Measurements from ENCODE around the gene PIBF1.

The PIBF1 gene

DNA sequence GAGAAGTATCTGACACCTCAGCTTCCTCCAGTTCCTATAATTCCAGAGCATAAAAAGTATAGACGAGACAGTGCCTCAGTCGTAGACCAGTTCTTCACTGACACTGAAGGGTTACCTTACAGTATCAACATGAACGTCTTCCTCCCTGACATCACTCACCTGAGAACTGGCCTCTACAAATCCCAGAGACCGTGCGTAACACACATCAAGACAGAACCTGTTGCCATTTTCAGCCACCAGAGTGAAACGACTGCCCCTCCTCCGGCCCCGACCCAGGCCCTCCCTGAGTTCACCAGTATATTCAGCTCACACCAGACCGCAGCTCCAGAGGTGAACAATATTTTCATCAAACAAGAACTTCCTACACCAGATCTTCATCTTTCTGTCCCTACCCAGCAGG, 279.9 kb downstream of the PIBF1 start:
- no peak for DNase-seq

DNA sequence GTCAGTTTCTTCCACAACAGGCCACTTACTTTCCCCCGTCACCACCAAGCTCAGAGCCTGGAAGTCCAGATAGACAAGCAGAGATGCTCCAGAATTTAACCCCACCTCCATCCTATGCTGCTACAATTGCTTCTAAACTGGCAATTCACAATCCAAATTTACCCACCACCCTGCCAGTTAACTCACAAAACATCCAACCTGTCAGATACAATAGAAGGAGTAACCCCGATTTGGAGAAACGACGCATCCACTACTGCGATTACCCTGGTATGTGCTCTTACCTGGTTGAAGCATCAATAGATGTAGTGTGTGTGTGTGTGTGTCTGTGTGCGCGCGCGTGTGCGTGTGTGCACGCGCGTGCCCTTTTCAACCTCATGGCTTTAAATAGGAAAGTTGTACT, 280.5 kb downstream of the PIBF1 start:
- no peak for DNase-seq

DNA sequence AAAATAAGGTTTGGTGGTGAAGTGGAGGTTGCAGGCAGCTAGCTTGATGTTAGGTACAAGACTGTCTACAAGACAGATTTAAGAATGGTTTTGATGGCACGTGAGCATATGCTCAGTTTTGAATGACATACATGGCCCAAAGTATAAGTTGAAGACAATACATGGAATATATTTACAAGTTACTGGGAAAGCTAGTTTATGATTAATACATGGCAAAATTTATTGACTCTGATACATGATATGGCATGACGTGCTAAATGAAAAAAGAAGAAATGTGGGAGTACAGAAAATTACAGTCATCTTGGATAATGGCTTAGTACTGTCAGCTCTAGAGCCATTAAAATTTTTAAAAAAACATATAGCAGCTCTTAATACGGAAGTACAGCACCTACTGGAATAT, 281.2 kb downstream of the PIBF1 start:
- DNase-seq = no peak

DNA sequence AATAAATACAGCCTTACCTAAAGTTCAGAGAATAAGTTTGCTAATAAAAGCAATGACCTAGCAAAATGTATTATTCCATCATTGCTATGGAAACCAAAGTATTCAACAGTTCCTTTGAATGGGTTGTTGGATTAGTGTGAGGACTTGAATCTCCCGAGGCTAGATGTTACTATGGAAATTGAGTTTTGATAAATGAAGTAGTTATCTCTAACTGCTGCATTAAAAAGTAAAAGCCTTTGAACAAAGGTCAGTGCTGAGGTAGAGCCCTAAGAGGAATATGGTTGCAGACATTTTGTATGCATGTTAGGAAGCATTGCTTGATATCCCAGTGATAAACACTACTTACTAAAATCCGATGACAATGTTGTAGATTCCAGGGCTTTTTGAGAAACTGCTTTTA, 283.1 kb downstream of the PIBF1 start:
- no peak for DNase-seq

DNA sequence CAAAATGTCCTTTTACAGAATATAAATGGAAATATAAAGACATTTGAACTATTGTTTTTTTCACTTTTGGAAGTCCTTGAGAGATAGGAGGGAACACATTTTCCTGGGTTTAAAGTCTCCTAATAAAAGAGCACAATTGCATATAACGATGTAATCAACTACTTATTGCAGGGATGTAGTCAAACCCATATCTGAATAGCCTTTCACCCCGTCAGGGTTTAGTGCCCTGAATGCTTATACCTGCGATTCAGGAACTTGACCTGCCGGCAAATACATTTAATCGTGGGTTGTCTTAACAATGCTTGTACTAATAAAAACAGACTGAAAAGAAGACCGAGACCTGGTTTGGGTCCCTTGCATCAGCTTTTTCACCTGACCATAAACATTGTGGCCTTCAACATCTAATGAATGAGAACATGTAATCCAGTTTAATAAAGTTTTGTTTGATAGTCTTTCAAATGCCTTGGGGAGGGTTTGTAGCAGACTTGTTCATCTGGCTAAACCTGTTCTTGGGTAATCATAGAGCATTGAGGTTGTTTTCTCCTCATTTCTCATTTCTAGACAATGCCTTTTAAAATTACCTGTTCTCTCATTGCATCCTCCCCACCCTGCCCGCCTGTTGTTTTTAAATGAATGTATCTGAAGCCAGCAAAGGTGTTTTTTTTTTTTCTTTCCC, 283.9 kb downstream of the PIBF1 start:
- DNase-seq = no peak

Measured in activated CD4-positive, alpha-beta T cell treated with anti-CD3 and anti-CD28 coated beads, Interleukin-2, Interleukin-6, amounts not matched to agents 100 ng/mL and 50 ng/mL, durations not matched to agents 16 hours and 8 hours (primary cell).